ENCODE measurements around the gene CHMP2B. TPM values are rescaled to one million over a fixed set of nuclear protein-coding genes. Genes with fewer than 3 reads are reported as not detected.
A peak's percentile ranks its signal among the peaks of the same experiment; 100 is the strongest.
"Not testable (repeated sequence)": the region's sequence is repeated elsewhere in the genome, so short reads cannot be mapped to it uniquely, and the experiment has no call there.

Gene CHMP2B
- polyA plus RNA-seq, 4 donors = 32.9 to 73.0 (median 64.1) TPM

GRCh38 chr3:87298111-87298718 is 71.1 kb downstream of the CHMP2B start:
- FAIRE-seq = peak; percentile 95
- no peaks in the 10 kb centered on the region for H3K4me1 ChIP-seq (ENCODE audit: control insufficient read depth in 3 of 3, insufficient read depth in 2 of 3, low read depth in 1 of 3, low read length in 2 of 3)
- peak; percentile 48 to 60 for DNase-seq
- no peak overlapping the region for H3K27ac ChIP-seq (ENCODE audit: low read depth in 1 of 3, low read length in 2 of 3)
- H3K4me3 ChIP-seq (ENCODE audit: low read depth in 1 of 3, low read length in 3 of 3) = no peak overlapping the region
- H3K9me3 ChIP-seq (ENCODE audit: control insufficient read depth in 2 of 2, insufficient read depth in 1 of 2, low read depth in 1 of 2, low read length in 1 of 2) = no peaks in the 10 kb centered on the region
- 4 to 24% (median 13%) methylated on average over 3 of the region's 3 CpGs for WGBS, 3 donors
- no peaks in the 10 kb centered on the region for H3K36me3 ChIP-seq (ENCODE audit: control insufficient read depth in 3 of 3, insufficient read depth in 2 of 3, low read depth in 1 of 3, low read length in 3 of 3)
- H3K27me3 ChIP-seq (ENCODE audit: control insufficient read depth in 3 of 3, insufficient read depth in 3 of 3, low read length in 3 of 3) = no peaks in the 10 kb centered on the region

- H3K9me3 ChIP-seq (ENCODE audit: control insufficient read depth in 2 of 2, insufficient read depth in 1 of 2, low read depth in 1 of 2, low read length in 1 of 2); H3K4me3 ChIP-seq (ENCODE audit: low read depth in 1 of 3, low read length in 3 of 3); H3K4me1 ChIP-seq (ENCODE audit: control insufficient read depth in 3 of 3, insufficient read depth in 2 of 3, low read depth in 1 of 3, low read length in 2 of 3); FAIRE-seq; H3K27me3 ChIP-seq (ENCODE audit: control insufficient read depth in 3 of 3, insufficient read depth in 3 of 3, low read length in 3 of 3); H3K27ac ChIP-seq (ENCODE audit: low read depth in 1 of 3, low read length in 2 of 3); H3K36me3 ChIP-seq (ENCODE audit: control insufficient read depth in 3 of 3, insufficient read depth in 2 of 3, low read depth in 1 of 3, low read length in 3 of 3); DNase-seq: not testable (repeated sequence)
- WGBS, 3 donors = 61 to 90% (median 86%) methylated on average over 1 of the region's 1 CpG
Measured at GRCh38 chr3:87305031-87305430, 77.9 kb downstream of the CHMP2B start.

Other genes starting within 250 kb of the CHMP2B start
- gene VGLL3, start 236.2 kb upstream of the CHMP2B start, polyA plus RNA-seq = 10 to 100 TPM in 1 of 4 donors, 1 to 10 TPM in 2, not detected in 1; 1.6 to 11.4 (median 1.7) TPM
- gene POU1F1, start 49.3 kb downstream of the CHMP2B start, polyA plus RNA-seq = under 1 TPM in 1 of 4 donors, not detected in 3; 0.03 TPM

Data from small intestine (tissue), 7 donors.